ENCODE data around the gene KAT6B.

DNA sequence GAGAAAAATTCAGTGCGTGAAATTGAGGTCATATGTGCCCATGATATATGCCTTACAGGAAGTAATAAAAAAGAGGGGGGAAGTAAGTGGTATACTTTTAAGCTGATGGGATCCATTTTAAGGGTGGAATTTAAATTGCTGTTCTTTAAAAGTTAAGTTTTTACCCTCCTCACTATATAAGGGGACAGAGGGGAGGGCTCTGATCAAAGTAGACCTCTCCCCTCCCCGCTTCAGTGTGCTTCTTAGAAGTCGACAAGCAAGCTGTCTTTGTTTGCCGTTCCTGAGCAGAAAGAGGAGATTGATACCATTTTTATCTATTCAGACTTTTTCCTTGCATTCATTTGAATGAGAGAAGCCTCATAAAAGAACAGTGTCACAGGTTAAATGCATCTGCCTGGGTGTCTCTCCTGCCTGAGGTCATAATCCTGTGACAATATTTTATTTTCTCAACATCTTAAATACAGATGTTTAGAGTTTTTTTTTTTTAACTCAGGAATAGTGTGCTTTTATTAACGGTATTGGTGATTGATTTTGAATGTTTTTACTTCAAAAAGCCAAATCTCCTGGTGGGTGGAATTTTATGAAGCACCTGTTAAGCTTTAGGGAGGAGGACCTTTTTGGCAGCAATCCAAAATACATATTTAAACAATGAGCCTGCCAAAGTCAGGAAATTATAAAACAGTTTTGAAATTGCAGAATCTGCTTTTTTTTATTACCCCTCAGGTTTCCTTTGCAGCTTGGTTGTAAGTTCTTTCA lies 141.7 kb downstream of the KAT6B start:
- TF ChIP-seq, protein P1, sequence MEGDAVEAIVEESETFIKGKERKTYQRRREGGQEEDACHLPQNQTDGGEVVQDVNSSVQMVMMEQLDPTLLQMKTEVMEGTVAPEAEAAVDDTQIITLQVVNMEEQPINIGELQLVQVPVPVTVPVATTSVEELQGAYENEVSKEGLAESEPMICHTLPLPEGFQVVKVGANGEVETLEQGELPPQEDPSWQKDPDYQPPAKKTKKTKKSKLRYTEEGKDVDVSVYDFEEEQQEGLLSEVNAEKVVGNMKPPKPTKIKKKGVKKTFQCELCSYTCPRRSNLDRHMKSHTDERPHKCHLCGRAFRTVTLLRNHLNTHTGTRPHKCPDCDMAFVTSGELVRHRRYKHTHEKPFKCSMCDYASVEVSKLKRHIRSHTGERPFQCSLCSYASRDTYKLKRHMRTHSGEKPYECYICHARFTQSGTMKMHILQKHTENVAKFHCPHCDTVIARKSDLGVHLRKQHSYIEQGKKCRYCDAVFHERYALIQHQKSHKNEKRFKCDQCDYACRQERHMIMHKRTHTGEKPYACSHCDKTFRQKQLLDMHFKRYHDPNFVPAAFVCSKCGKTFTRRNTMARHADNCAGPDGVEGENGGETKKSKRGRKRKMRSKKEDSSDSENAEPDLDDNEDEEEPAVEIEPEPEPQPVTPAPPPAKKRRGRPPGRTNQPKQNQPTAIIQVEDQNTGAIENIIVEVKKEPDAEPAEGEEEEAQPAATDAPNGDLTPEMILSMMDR (IDR thresholded peaks at IDR 0.05) = no peak
- TF ChIP-seq POLR2AphosphoS5 (IDR thresholded peaks at IDR 0.05) (no peak), POLR2A (IDR thresholded peaks at IDR 0.05) (no peak), EP300 (IDR thresholded peaks at IDR 0.05) (no peak)

Data from sigmoid colon (tissue), 4 donors.